ENCODE data around the gene KRTAP9-9.
"Not testable (repeated sequence)": the region's sequence is repeated elsewhere in the genome, so short reads cannot be mapped to it uniquely, and the experiment has no call there.

KRTAP9-9 gene

DNA sequence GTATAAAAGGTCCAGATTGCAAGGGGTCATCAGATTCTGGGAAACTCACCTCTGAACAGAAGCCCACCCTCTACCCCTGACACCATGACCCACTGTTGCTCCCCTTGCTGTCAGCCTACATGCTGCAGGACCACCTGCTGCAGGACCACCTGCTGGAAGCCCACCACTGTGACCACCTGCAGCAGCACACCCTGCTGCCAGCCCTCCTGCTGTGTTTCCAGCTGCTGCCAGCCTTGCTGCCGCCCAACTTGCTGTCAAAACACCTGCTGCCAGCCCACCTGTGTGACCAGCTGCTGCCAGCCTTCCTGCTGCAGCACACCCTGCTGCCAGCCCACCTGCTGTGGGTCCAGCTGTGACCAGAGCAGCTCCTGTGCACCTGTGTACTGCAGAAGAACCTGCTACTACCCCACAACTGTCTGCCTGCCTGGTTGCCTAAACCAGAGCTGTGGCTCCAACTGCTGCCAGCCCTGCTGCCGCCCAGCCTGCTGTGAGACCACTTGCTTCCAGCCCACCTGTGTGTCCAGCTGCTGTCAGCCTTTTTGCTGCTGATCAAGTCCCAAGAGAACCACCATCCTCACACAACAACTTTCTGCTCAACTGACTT lies 5.4 kb upstream of the KRTAP9-9 start, which contains the start of gene KRTAP9-4:
TSS of gene KRTAP9-4 (plus strand) at position 51 of the 604 bp plus-strand sequence. CDS start at position 85, 34 bp downstream.
- not testable (repeated sequence) for H3K36me3 ChIP-seq (replicated peaks; ENCODE audit: insufficient read depth, low read length); H3K4me1 ChIP-seq (ENCODE audit: low read length); H3K9me2 ChIP-seq (replicated peaks; ENCODE audit: insufficient read depth, low read length); DNase-seq; H4K20me1 ChIP-seq (ENCODE audit: insufficient read depth, low read length); H3K27me3 ChIP-seq (replicated peaks; ENCODE audit: insufficient read depth, low read length); H3K27ac ChIP-seq (ENCODE audit: low read length); H3K4me2 ChIP-seq (ENCODE audit: low read depth, low read length); H2AFZ ChIP-seq (ENCODE audit: low read length); H3F3A ChIP-seq (ENCODE audit: insufficient read depth, low read length); H3K79me2 ChIP-seq (ENCODE audit: low read length); H3K9me3 ChIP-seq (replicated peaks; ENCODE audit: insufficient read depth, low read length); H3K9ac ChIP-seq (ENCODE audit: low read length); H3K4me3 ChIP-seq (ENCODE audit: low read length)

DNA sequence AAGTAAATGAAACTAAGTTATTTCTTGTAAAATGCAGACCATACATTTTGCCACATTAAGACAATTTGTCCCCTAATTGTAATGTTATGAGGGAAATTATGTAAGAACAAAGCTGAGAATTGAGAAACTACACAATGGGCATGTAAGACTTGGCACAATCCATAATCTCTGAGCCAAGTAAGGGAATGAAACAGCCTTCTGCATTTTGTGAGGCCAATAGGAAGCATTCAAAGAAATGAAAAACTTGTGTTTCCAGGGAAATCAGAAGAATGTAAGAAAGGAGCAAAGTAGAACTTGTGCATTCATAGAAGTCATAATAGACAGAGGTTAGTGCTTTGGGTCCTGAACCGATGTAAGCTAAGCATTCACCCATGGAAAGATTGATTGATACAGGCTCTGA lies 3.9 kb upstream of the KRTAP9-9 start:
- Histone ChIP-seq H3K9ac (ENCODE audit: low read length) (no peak overlapping the region), H3K9me2 (replicated peaks; ENCODE audit: insufficient read depth, low read length) (no peaks in the 10 kb centered on the region), H3K4me2 (ENCODE audit: low read depth, low read length) (no peak overlapping the region), H4K20me1 (ENCODE audit: insufficient read depth, low read length) (no peaks in the 10 kb centered on the region), H3K4me1 (ENCODE audit: low read length) (no peaks in the 10 kb centered on the region), H3K27ac (ENCODE audit: low read length) (no peak overlapping the region), H3K36me3 (replicated peaks; ENCODE audit: insufficient read depth, low read length) (no peaks in the 10 kb centered on the region), H3K27me3 (replicated peaks; ENCODE audit: insufficient read depth, low read length) (no peaks in the 10 kb centered on the region), H2AFZ (ENCODE audit: low read length) (no peak overlapping the region), H3F3A (ENCODE audit: insufficient read depth, low read length) (no peaks in the 10 kb centered on the region), H3K9me3 (replicated peaks; ENCODE audit: insufficient read depth, low read length) (no peaks in the 10 kb centered on the region), H3K4me3 (ENCODE audit: low read length) (no peak overlapping the region), H3K79me2 (ENCODE audit: low read length) (no peaks in the 10 kb centered on the region)
- no peak for DNase-seq
- no peak for TF ChIP-seq EZH2 (optimal IDR thresholded peaks at IDR 0.05; ENCODE audit: low read depth, low read length)

DNA sequence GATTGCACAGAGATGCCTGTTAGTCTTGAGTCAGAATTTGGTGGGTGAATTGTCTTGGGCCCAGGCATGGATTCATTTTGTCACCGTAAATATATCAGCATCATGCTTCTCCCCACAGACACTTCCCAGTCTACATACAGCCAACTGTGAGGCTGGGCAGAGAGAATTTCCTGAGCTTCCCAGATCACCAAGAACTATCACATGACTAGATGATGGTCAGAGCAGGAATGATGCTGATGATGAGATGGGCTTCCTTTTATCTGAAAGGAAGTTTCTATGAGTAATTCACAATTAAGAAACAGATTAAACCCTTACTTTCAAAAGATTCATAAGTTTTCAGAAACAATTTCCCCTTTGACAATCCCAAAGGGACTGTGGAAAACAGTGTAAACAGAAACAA lies 323 bp upstream of the KRTAP9-9 start:
- no peaks in the 10 kb centered on the region for H3K36me3 ChIP-seq (replicated peaks; ENCODE audit: insufficient read depth, low read length)
- no peak overlapping the region for H3K27ac ChIP-seq (ENCODE audit: low read length)
- H3F3A ChIP-seq (ENCODE audit: insufficient read depth, low read length), result no peaks in the 10 kb centered on the region
- H3K9me2 ChIP-seq (replicated peaks; ENCODE audit: insufficient read depth, low read length), result no peaks in the 10 kb centered on the region
- DNase-seq, result no peak
- no peaks in the 10 kb centered on the region for H3K4me1 ChIP-seq (ENCODE audit: low read length)
- H3K79me2 ChIP-seq (ENCODE audit: low read length), result no peaks in the 10 kb centered on the region
- H3K4me3 ChIP-seq (ENCODE audit: low read length), result no peak overlapping the region
- no peaks in the 10 kb centered on the region for H3K9me3 ChIP-seq (replicated peaks; ENCODE audit: insufficient read depth, low read length)
- no peak overlapping the region for H3K9ac ChIP-seq (ENCODE audit: low read length)
- TF ChIP-seq EZH2phosphoT487 (IDR thresholded peaks at IDR 0.05; ENCODE audit: low read length), result no peak
- TF ChIP-seq, protein P1, sequence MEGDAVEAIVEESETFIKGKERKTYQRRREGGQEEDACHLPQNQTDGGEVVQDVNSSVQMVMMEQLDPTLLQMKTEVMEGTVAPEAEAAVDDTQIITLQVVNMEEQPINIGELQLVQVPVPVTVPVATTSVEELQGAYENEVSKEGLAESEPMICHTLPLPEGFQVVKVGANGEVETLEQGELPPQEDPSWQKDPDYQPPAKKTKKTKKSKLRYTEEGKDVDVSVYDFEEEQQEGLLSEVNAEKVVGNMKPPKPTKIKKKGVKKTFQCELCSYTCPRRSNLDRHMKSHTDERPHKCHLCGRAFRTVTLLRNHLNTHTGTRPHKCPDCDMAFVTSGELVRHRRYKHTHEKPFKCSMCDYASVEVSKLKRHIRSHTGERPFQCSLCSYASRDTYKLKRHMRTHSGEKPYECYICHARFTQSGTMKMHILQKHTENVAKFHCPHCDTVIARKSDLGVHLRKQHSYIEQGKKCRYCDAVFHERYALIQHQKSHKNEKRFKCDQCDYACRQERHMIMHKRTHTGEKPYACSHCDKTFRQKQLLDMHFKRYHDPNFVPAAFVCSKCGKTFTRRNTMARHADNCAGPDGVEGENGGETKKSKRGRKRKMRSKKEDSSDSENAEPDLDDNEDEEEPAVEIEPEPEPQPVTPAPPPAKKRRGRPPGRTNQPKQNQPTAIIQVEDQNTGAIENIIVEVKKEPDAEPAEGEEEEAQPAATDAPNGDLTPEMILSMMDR (IDR thresholded peaks at IDR 0.05; ENCODE audit: low read length), result no peak
- TF ChIP-seq EZH2 (optimal IDR thresholded peaks at IDR 0.05; ENCODE audit: low read depth, low read length), result no peak
- H4K20me1 ChIP-seq (ENCODE audit: insufficient read depth, low read length), result no peaks in the 10 kb centered on the region
- no peak overlapping the region for H2AFZ ChIP-seq (ENCODE audit: low read length)
- no peaks in the 10 kb centered on the region for H3K27me3 ChIP-seq (replicated peaks; ENCODE audit: insufficient read depth, low read length)
- H3K4me2 ChIP-seq (ENCODE audit: low read depth, low read length), result no peak overlapping the region

DNA sequence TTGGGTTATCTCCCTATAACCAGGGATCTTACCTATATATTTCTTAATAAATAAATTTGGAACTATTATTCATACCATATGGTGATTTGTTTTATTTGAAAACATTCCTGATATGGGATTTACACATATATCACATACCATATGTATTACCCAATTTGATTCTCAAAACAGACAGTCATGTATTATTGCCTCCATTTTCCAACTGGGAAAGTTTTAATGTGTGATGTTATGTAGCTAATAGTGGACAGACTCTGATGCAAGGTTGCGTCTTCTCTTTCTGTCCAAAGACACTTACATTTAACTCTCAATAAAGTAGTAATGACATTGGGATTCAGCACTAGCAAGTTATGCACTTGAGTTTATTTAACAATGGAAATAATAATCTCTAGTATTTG lies 1.1 kb downstream of the KRTAP9-9 start:
- Histone ChIP-seq H3K9me3 (replicated peaks; ENCODE audit: insufficient read depth, low read length) (no peaks in the 10 kb centered on the region), H3K27me3 (replicated peaks; ENCODE audit: insufficient read depth, low read length) (no peaks in the 10 kb centered on the region), H3K36me3 (replicated peaks; ENCODE audit: insufficient read depth, low read length) (no peaks in the 10 kb centered on the region), H3K4me3 (ENCODE audit: low read length) (no peak overlapping the region), H3K79me2 (ENCODE audit: low read length) (no peaks in the 10 kb centered on the region), H3K4me2 (ENCODE audit: low read depth, low read length) (no peak overlapping the region), H3K9ac (ENCODE audit: low read length) (no peak overlapping the region), H2AFZ (ENCODE audit: low read length) (no peak overlapping the region), H3K27ac (ENCODE audit: low read length) (no peak overlapping the region), H4K20me1 (ENCODE audit: insufficient read depth, low read length) (no peaks in the 10 kb centered on the region), H3F3A (ENCODE audit: insufficient read depth, low read length) (no peaks in the 10 kb centered on the region), H3K9me2 (replicated peaks; ENCODE audit: insufficient read depth, low read length) (no peaks in the 10 kb centered on the region), H3K4me1 (ENCODE audit: low read length) (no peaks in the 10 kb centered on the region)
- DNase-seq, result no peak
- TF ChIP-seq EZH2 (optimal IDR thresholded peaks at IDR 0.05; ENCODE audit: low read depth, low read length), result no peak
- TF ChIP-seq EZH2phosphoT487 (IDR thresholded peaks at IDR 0.05; ENCODE audit: low read length), result no peak
- TF ChIP-seq, protein P1 (IDR thresholded peaks at IDR 0.05; ENCODE audit: low read length), result no peak
